Adipocyte (in vitro differentiated cells): ENCODE measurements around the gene AGRN.
"Not testable (repeated sequence)": the region's sequence is repeated elsewhere in the genome, so short reads cannot be mapped to it uniquely, and the experiment has no call there.

Experiments used
- DNase-seq: peaks from one replicate; pipeline ENCODE4 v3.0.0-alpha.2; 2015; ENCODE audit warnings: low read depth
- H3K27me3 ChIP-seq: replicated peaks from 2 replicates; pipeline ENCODE4 v1.7.0; 2013; ENCODE audit warnings: mild to moderate bottlenecking, low read length, moderate library complexity; ENCODE audit not compliant: control insufficient read depth, insufficient read depth
- H3K36me3 ChIP-seq: 2 replicates; pipeline ENCODE4 v1.7.0; 2013; ENCODE audit warnings: low read length, mild to moderate bottlenecking, moderate library complexity; ENCODE audit not compliant: control insufficient read depth, insufficient read depth, severe bottlenecking
- H3K4me1 ChIP-seq: 2 replicates; pipeline ENCODE4 v1.7.0; 2013; ENCODE audit warnings: mild to moderate bottlenecking, low read length, moderate library complexity; ENCODE audit not compliant: control insufficient read depth, insufficient read depth
- H3K4me3 ChIP-seq: 2 replicates; pipeline ENCODE4 v1.7.0; 2013; ENCODE audit warnings: mild to moderate bottlenecking, low read length, moderate library complexity
- H3K9ac ChIP-seq: 2 replicates; pipeline ENCODE4 v1.7.0; 2013; ENCODE audit warnings: mild to moderate bottlenecking, low read length, moderate library complexity
- H3K9me3 ChIP-seq: 2 replicates; pipeline ENCODE4 v1.7.0; 2013; ENCODE audit warnings: mild to moderate bottlenecking, low read length, moderate library complexity; ENCODE audit not compliant: control insufficient read depth

AGRN gene

GRCh38 chr1:1004780-1005697, 14.9 kb upstream of the AGRN start:
- Histone ChIP-seq H3K9ac (no peak overlapping the region), H3K27me3 (peaks cover 32% of the 10 kb centered on the region), H3K36me3 (no peaks in the 10 kb centered on the region), H3K4me1 (peaks cover 3% of the 10 kb centered on the region), H3K9me3 (no peaks in the 10 kb centered on the region), H3K4me3 (no peak overlapping the region)
- peak; percentile 32 for DNase-seq

GRCh38 chr1:1005774-1006304, 14.1 kb upstream of the AGRN start:
- Histone ChIP-seq H3K9ac (no peak overlapping the region), H3K9me3 (no peaks in the 10 kb centered on the region), H3K36me3 (no peaks in the 10 kb centered on the region), H3K4me1 (no peaks in the 10 kb centered on the region), H3K27me3 (peaks cover 32% of the 10 kb centered on the region), H3K4me3 (no peak overlapping the region)
- no peak for DNase-seq

- no peaks in the 10 kb centered on the region for H3K4me1 ChIP-seq
- H3K4me3 ChIP-seq: no peak overlapping the region
- H3K9ac ChIP-seq: no peak overlapping the region
- no peak for DNase-seq
- H3K9me3 ChIP-seq: no peaks in the 10 kb centered on the region
- H3K36me3 ChIP-seq: no peaks in the 10 kb centered on the region
- peaks cover 32% of the 10 kb centered on the region for H3K27me3 ChIP-seq
These were observed 13.4 kb upstream of the AGRN start for GRCh38 chr1:1006305-1007159.

- H3K4me1 ChIP-seq: peaks cover 11% of the 10 kb centered on the region
- H3K9ac ChIP-seq, H3K4me3 ChIP-seq, H3K36me3 ChIP-seq, DNase-seq, H3K9me3 ChIP-seq: not testable (repeated sequence)
- H3K27me3 ChIP-seq: peaks cover 14% of the 10 kb centered on the region
These were observed 9.8 kb upstream of the AGRN start for GRCh38 chr1:1010131-1010530.

- Histone ChIP-seq H3K9me3 (no peaks in the 10 kb centered on the region), H3K27me3 (peaks cover 7% of the 10 kb centered on the region), H3K4me3 (no peak overlapping the region), H3K36me3 (no peaks in the 10 kb centered on the region), H3K9ac (no peak overlapping the region), H3K4me1 (peaks cover 11% of the 10 kb centered on the region)
- no peak for DNase-seq
These were observed 8.4 kb upstream of the AGRN start for GRCh38 chr1:1011396-1011949.

GRCh38 chr1:1012736-1013104, 7.2 kb upstream of the AGRN start:
- not testable (repeated sequence) for H3K9me3 ChIP-seq

GRCh38 chr1:1013105-1013921, 6.6 kb upstream of the AGRN start, which contains the start of gene ISG15:
Gene ISG15 (plus strand): TSS chr1:1013497. CDS start chr1:1013574, 77 bp downstream.
- DNase-seq: peak; percentile 96
- peak within 1 kb of the TSS; percentile 91 for H3K4me3 ChIP-seq
- H3K36me3 ChIP-seq: no peaks in the 10 kb centered on the region
- H3K4me1 ChIP-seq: peaks cover 11% of the 10 kb centered on the region
- no peaks in the 10 kb centered on the region for H3K9me3 ChIP-seq
- peak within 1 kb of the TSS; percentile 88 for H3K9ac ChIP-seq
- H3K27me3 ChIP-seq: no peaks in the 10 kb centered on the region

More at GRCh38 chr1:1012736-1013104, 7.2 kb upstream of the AGRN start:
- Histone ChIP-seq H3K9ac (peak overlapping the region; percentile 88), H3K4me3 (peak overlapping the region; percentile 91), H3K4me1 (peaks cover 11% of the 10 kb centered on the region)
- not testable (repeated sequence) for DNase-seq, H3K27me3 ChIP-seq, H3K36me3 ChIP-seq

- no peak for DNase-seq
- H3K4me3 ChIP-seq: peak overlapping the region; percentile 91
These were observed 5.8 kb upstream of the AGRN start for GRCh38 chr1:1013922-1014648.

GRCh38 chr1:1014799-1015681, 4.9 kb upstream of the AGRN start:
- peaks cover 11% of the 10 kb centered on the region for H3K4me1 ChIP-seq
- H3K27me3 ChIP-seq: no peaks in the 10 kb centered on the region
- H3K9ac ChIP-seq: no peak overlapping the region
- no peaks in the 10 kb centered on the region for H3K36me3 ChIP-seq
- no peaks in the 10 kb centered on the region for H3K9me3 ChIP-seq
- H3K4me3 ChIP-seq: no peak overlapping the region
- DNase-seq: peak; percentile 38

More at GRCh38 chr1:1013922-1014648, 5.8 kb upstream of the AGRN start:
- Histone ChIP-seq H3K9me3 (no peaks in the 10 kb centered on the region), H3K4me1 (peaks cover 11% of the 10 kb centered on the region), H3K36me3 (no peaks in the 10 kb centered on the region), H3K9ac (peak overlapping the region; percentile 88), H3K27me3 (no peaks in the 10 kb centered on the region)
